Thyroid gland (tissue), 4 donors: ENCODE data around the gene MIA.
"Not testable (repeated sequence)": the region's sequence is repeated elsewhere in the genome, so short reads cannot be mapped to it uniquely, and the experiment has no call there.

Experiments used
- CTCF ChIP-seq, 6 experiments: fragments of 200-600 bp in 3 of 6; fragments of 450-650 bp in 3 of 6; sonication (generic) in 3 of 6; IDR thresholded peaks; one replicate each; pipeline ENCODE4 v1.5.1; 2016 to 2019; ENCODE audit warnings: antibody characterized with exemption in 6 of 6, mild to moderate bottlenecking in 2 of 6, inconsistent platforms in 1 of 6, moderate library complexity in 1 of 6
- POLR2A ChIP-seq, 2 donors: fragments of 450-650 bp; IDR thresholded peaks; one replicate each; pipeline ENCODE4 v1.6.1; 2017; ENCODE audit warnings: antibody characterized with exemption in 2 of 2, mild to moderate bottlenecking in 2 of 2, moderate library complexity in 1 of 2

GRCh38 chr19:40812571-40812970 lies 37.2 kb downstream of the MIA start:
- TF ChIP-seq CTCF, POLR2A (IDR thresholded peaks at IDR 0.05): not testable (repeated sequence)
